ENCODE measurements around the gene PTCRA.

DNA sequence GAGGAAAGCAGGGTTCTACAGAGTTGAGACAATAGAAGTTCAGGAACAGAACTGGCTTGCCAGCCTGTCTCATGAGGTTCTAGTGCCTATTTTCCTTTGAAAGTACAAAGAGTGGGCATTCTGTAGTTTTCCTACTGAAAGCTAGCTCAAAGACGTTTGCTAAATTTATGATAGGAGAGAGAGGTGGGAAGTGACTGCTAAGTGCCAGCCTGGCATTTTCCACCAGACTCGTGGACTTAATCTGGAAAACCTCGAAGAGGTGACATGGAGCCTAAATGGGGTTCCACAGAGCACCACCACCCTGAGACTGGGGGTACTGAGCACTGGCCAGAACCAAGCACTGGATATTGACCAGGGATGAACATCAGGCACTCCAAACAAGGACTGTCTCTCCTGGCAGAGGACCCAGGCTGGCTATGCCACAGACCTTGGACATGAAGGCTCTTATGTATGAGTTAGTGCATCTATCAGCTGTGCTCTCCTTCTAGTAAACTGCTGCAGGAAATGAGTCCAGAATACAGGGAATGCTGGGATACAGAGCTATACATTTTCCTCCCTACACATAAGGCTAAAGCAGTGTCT is 56.0 kb downstream of the PTCRA start:
- TF ChIP-seq PAX5 (IDR thresholded peaks at IDR 0.05; ENCODE audit: insufficient read depth, low read length, severe bottlenecking): no peak
- no peak for TF ChIP-seq POLR2A (IDR thresholded peaks at IDR 0.05; ENCODE audit: low read depth, low read length)
- TF ChIP-seq POLR2AphosphoS5 (IDR thresholded peaks at IDR 0.05; ENCODE audit: low read depth, low read length): no peak
- no peak for TF ChIP-seq SPI1 (IDR thresholded peaks at IDR 0.05; ENCODE audit: low read depth, low read length)

Measured in GM12891 (cell line).